ENCODE data around the gene CMC2.

The CMC2 gene

DNA sequence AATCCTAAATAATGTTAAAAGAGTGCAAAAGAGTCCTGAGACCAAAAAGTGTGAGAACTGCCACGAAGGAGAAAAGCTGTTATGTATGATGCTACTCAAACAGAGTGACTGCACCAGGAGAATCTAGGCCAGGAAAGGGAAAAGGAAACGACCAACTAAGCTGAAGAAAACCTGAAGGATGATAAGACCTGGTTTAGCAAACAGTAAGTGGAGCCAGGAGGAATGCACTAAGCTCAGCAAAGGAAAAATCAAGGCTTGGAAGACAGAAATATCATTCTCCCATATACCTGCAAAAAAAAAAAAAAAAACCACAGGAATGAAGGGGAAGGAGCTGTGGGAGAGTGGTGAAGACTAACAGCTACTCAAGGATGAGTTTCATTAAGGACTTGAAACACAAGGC lies 21.1 kb downstream of the CMC2 start:
- no peak for DNase-seq
- in situ Hi-C loops (cut with HindIII; ENCODE audit: low pct_ligation_motif_present, low pct_unique_long_range_greater_than_20kb, low sequenced_read_pairs) = no loop called here

DNA sequence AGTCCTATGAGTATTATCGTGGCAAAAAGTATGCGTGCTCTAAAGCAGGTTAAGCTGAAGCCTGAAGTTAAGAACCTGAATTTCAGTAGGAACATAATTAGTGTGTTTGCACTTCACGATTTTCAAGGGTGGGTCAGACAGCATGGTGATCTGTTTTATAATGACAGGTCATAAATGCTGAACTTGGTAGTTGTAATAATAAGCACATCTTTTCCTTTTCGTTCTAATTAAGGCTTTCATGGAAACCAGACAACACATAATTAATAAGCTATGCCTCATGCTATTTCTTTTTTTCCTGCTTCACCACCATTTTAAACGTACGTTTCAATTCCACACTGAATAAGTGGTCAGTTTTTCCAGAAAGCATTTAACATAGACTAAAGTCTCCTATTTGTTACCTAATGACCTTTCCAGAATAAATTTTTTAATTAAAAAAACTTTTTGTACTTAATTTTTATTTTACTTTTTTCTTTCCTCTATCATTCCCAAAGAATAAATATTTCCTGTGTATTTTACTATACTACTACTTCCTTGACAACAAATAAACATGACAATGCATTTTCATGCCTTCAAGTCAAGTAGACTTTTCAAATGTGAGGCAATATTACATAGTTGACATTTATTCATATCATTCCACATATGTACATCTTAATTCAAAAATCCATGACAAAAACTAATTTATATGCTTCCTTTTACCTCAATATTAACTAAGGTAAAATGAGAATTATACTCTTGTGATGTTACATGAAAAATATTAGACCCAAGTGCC lies 22.4 kb downstream of the CMC2 start:
- DNase-seq = no peak
- in situ Hi-C loops (cut with HindIII; ENCODE audit: low pct_ligation_motif_present, low pct_unique_long_range_greater_than_20kb, low sequenced_read_pairs) = no loop called here

DNA sequence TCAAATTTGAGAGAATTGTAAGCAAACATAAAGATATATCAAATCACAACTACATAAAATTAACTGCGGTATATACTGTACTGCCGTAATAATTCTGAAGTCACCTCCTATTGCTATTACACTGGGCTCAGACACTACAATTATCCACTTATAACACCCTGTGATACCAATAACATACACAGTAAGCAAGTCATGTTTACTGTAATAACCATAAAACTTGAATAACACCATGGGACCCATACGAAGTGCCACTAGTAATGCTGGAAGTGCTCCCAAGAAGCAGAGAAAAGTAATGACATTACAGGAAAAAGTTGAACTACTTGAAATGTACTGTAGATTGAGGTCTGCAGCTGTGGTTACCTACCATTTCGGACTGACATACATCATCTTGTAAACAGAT lies 24.0 kb downstream of the CMC2 start:
- in situ Hi-C loops (cut with HindIII; ENCODE audit: low pct_ligation_motif_present, low pct_unique_long_range_greater_than_20kb, low sequenced_read_pairs) = no loop called here

DNA sequence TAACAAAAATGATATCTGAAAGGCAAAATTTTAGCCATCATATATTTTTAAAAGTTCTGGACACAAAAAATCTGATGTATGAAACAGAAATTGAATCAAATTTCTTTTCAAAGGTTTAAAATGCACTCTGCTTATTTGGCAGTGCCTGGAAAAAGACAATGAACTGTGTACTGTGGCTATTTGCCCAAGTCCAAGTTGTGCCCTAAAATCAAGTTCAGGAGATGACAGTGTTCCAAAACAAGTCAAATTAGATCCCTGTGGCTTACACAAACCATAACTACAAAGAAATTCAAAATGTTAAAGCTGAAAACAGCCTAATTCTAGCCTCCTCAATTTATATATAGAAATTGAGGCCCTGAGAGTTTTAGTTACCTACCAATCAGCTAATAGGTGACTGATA lies 25.6 kb downstream of the CMC2 start:
- DNase-seq = no peak
- in situ Hi-C loops (cut with HindIII; ENCODE audit: low pct_ligation_motif_present, low pct_unique_long_range_greater_than_20kb, low sequenced_read_pairs) = no loop called here

More for the DNA sequence above, 24.0 kb downstream of the CMC2 start:
- DNase-seq = no peak

DNA sequence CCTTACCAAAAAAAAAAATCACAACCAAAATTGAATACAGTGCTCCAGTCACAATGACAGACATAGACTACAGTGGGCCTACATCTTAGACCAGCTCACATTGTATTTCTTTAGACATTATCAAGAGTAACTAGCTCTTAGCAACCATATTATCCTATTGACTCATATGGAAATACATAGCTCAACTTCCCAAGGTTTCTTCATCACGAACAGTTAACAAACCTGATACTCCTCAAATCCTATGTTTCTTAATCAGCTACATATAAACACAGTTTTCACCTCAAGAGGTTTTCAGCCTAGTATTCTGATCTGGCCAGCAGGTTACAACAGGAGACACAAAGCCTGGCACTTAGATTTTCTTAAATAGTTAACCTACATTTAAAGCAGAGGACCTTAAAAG lies 29.7 kb downstream of the CMC2 start:
- in situ Hi-C loops (cut with HindIII; ENCODE audit: low pct_ligation_motif_present, low pct_unique_long_range_greater_than_20kb, low sequenced_read_pairs) = no loop called here
- no peak for DNase-seq

DNA sequence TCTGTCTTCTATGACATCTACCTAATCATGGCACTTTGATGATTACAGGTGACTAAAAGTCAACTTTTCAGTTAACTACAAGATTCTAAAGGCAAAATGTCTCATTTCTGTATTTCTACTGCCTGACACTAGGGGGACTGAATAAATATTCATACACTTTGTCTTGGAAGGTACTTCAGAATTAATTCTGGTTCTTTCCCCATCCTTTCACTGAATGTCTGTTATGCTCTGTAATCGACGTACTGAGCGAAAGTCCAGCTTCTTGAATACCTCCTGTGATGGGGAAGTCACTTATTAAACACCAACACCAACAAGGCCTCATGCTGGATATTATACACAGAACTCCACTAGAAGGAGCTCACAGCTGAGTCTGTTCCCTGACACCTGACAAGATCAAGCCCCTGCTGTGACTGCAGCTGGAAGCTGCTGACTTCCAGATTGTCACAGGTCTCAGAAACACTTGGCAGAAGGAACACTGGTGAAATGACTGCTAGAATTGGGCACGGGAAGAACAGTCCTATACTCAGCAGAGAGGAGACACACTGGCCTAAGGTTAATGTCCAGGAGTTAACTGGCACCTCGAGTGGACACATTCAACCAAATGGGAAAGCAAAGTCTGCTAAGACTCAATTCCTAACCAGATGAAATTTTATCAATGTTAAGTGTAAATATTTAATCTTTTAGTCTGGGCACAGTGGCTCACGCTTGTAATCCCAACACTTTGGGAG lies 31.9 kb downstream of the CMC2 start:
- in situ Hi-C loops (cut with HindIII; ENCODE audit: low pct_ligation_motif_present, low pct_unique_long_range_greater_than_20kb, low sequenced_read_pairs) = no loop called here

DNA sequence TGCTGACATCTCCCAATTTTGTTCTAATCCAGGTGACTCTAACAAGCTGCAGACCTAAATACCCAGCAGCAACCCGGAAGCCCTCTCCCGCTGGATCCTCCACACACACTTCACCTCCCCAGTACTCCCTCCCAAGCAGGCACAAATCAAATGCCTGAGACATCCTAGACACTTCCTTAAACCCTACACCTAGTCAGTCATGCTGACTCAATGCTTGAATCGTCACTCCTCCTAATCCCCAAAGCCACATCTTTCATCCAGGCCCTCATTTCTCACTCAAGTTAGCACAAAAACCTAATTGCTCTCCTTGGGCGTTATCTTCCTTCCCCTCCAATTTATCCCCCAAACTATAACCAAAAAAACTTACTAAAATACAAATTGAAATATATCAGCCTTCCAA lies 32.7 kb downstream of the CMC2 start:
- no peak for DNase-seq
- in situ Hi-C loops (cut with HindIII; ENCODE audit: low pct_ligation_motif_present, low pct_unique_long_range_greater_than_20kb, low sequenced_read_pairs) = no loop called here

More for the DNA sequence above, 31.9 kb downstream of the CMC2 start:
- no peak for DNase-seq

DNA sequence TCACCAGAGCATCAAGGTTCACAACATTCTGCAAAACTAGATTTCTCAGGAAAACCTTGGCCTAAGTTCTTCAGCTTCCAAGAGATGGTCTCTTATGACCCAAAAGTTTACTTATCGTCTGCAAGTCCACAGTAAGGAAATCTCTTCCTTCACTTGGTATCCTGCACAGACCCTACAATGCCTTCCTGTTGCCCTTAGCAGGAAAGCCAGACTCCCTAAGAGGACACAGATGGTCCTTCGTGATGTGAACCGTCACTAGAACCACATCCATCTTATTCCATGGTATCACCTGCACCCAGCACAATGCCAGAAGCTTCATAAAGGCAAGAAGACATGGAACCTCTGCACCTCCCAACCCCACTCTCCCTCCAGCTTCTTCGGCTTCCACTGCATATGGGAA lies 34.1 kb downstream of the CMC2 start:
- no peak for DNase-seq
- in situ Hi-C loops (cut with HindIII; ENCODE audit: low pct_ligation_motif_present, low pct_unique_long_range_greater_than_20kb, low sequenced_read_pairs) = no loop called here

DNA sequence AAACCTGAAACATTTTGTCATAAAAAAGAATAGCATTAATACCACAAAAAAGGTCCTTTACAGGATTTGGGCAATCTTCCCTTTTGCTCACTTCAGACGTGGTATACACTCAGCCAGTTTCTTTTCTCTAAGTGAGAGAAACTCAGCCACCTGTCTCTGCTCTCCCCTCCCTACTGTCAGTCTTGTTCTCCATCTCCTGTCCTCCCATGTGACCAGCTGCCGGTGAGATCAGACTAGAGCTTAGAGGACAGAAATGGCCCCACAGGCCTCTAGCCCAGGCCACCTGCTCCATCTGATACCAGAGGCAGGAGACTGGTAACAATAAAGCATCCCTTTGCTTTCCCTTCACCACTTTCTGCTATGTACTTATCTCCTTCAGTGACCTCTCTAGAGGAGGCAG lies 34.9 kb downstream of the CMC2 start:
- no peak for DNase-seq
- in situ Hi-C loops (cut with HindIII; ENCODE audit: low pct_ligation_motif_present, low pct_unique_long_range_greater_than_20kb, low sequenced_read_pairs) = no loop called here

DNA sequence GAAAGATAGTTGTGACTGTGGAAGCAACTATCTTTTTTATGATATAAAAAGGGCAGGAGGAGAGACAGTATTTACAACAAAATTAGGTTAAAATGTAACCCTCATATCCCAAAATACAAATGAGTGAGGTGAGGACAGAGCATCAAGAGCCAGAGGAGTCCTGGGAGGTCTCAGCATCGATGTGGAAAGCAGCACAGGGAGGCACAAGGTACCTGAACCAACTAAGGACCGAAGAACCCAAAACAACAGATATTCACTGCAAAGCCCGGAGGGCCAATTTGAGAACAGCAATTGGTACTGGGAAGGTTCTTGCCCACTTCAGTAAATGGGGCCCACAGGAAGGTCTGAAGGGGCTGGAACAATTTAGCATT lies 37.6 kb downstream of the CMC2 start:
- in situ Hi-C loops (cut with HindIII; ENCODE audit: low pct_ligation_motif_present, low pct_unique_long_range_greater_than_20kb, low sequenced_read_pairs) = no loop called here
- no peak for DNase-seq

DNA sequence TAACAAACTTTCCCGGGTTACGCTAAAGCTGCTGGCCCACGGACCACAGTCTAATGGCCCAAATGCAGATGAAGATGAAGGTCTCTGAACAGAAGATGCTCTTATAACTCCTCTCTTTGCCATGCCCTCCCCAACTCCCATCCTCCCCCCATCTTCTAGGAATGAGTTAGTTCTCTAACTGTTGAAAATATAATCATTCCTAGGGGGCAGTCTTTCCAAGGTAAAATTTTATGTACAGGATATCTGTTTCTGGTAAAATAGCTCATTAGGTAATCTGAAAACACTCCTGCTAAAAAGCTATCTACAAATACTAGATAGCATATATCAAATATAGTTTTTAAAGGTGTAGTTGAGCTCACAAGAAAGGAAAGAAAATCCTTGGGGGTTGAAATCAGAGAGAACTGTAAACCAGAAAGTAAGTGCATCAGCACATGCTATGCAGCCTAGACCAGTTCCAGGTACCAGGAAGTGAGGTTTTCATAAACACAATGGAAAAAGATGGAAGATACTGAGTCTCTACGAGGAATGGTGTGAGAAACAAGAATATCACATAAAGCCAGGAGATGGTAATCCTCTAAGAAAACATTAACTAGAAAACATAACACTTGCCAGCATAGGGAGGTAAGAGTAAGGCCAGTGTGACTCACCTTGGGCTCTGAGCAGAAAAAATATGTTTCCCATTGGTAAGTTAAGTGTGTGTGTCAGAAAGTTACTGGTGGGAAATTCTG lies 38.1 kb downstream of the CMC2 start:
- DNase-seq = peak; percentile 95
- in situ Hi-C loops (cut with HindIII; ENCODE audit: low pct_ligation_motif_present, low pct_unique_long_range_greater_than_20kb, low sequenced_read_pairs) = no loop called here

DNA sequence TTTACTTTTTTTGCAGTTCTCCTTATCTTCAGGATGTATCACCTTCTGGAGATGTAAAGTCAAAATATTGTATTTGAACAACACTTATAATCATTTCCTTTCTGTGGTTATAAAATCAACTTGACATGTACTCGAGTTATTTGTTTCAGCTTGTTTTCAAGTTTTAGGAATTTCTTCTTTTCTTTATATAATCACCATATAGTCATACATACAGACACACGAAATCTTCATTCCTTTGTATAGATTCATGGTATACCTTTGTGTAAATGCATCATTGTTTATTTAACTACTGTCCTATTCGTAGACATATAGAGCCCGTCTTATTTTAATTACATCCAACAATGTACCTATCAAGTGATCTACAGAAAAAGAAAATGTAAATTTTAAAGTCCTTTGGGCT lies 40.1 kb downstream of the CMC2 start:
- in situ Hi-C loops (cut with HindIII; ENCODE audit: low pct_ligation_motif_present, low pct_unique_long_range_greater_than_20kb, low sequenced_read_pairs) = no loop called here

DNA sequence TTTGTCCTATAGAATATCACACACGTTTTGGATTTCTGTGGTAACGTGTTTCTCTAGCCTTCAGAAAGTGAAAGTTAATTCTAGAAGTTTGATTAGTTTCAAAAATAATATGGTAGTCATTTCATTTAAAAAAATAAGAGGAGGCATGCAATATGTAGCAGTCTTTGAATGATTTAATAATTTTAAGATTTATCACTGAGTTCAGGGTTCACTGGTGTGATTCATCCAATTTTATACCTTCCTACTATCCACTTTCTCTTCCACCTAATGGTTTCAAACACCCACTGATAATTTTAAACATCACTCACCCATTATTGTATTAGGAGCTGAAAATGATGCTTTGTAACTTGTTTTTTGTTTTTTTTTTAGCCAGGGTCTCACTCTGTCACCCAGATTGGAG lies 42.3 kb downstream of the CMC2 start:
- DNase-seq = no peak
- in situ Hi-C loops (cut with HindIII; ENCODE audit: low pct_ligation_motif_present, low pct_unique_long_range_greater_than_20kb, low sequenced_read_pairs) = no loop called here

More for the DNA sequence above, 40.1 kb downstream of the CMC2 start:
- no peak for DNase-seq

DNA sequence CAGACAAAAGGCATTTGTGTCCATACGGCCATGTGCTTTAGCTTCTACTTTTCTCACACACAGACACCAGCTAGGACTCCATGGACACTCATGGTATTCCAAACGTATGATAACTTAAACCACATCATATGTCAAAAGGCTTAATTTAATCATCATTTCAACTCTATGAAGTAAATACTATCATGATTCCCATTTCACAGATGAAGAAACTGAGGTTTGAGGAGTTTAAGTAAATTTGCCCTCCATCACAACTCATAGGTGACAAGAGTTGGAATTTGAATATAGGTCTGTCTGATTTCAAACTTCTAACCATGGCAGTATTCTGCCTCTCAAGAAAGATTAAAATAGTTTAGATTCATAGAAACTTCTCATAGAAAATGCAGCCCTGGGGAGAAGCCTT lies 43.8 kb downstream of the CMC2 start:
- no peak for DNase-seq
- in situ Hi-C loops (cut with HindIII; ENCODE audit: low pct_ligation_motif_present, low pct_unique_long_range_greater_than_20kb, low sequenced_read_pairs) = no loop called here

DNA sequence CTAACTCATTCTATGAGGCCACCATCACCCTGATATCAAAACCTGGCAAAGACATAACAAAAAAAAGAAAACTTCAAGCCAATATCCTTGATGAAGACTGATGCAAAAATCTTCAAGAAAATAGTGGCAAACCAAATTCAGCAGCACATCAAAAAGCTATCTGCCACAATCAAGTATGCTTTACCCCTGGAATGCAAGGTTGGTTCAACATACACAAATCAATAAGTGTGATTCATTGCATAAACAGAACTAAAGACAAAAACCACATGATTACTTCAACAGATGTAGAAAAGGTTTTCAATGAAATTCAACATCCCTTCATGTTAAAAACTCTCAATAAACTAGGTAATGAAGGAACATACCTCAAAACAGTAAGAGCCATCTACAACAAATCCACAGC lies 48.4 kb downstream of the CMC2 start:
- in situ Hi-C loops (cut with HindIII; ENCODE audit: low pct_ligation_motif_present, low pct_unique_long_range_greater_than_20kb, low sequenced_read_pairs) = no loop called here
- no peak for DNase-seq

DNA sequence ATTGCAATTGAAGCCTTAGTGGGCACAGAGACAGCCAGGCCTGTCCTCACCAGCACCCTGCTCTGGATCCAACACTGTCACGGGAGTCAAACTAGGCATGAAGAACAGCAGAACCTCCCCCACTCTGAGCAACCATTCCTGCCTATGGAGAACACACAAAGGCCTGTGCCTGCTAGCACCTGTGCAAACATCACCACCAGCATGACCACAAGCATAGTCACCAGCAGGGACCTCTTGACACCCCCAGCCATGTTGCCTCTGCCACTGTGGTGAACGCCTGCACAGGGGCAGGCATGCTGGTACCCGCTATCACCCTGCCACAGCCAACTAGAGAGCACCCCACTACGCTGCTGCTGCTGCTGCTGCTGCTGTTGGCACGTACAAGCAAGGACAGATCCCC lies 51.7 kb downstream of the CMC2 start:
- in situ Hi-C loops (cut with HindIII; ENCODE audit: low pct_ligation_motif_present, low pct_unique_long_range_greater_than_20kb, low sequenced_read_pairs) = no loop called here
- DNase-seq = no peak

DNA sequence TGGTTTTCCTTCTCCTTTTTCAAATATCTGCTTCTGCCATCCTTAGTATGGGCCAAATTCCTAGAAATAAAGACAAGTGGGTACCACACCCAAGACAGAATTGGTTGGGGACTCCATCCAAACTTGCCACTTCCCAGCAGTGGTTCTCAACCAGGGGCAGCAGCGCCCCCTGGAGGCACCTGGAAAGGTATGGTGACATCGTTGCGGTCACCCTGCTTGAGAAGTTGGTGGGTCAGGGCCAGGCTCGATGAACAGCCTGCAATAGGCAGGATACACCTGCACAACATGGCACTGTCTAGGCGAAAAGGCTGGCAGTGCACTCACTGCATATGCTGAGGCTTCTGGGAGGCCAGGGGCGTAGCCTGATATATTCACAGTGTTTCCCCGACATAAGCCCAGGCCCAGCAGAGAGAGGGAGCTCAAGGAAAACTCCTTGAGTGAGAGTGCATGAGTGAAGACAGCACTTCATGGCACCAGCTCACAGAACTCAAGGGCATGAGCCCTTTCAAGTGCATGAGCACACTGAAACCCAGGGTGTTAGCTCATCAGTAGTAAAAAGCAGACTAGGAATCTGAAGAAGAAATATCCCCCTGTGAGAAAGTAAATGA lies 57.7 kb downstream of the CMC2 start:
- peak; percentile 67 for DNase-seq
- in situ Hi-C loops (cut with HindIII; ENCODE audit: low pct_ligation_motif_present, low pct_unique_long_range_greater_than_20kb, low sequenced_read_pairs) = no loop called here

DNA sequence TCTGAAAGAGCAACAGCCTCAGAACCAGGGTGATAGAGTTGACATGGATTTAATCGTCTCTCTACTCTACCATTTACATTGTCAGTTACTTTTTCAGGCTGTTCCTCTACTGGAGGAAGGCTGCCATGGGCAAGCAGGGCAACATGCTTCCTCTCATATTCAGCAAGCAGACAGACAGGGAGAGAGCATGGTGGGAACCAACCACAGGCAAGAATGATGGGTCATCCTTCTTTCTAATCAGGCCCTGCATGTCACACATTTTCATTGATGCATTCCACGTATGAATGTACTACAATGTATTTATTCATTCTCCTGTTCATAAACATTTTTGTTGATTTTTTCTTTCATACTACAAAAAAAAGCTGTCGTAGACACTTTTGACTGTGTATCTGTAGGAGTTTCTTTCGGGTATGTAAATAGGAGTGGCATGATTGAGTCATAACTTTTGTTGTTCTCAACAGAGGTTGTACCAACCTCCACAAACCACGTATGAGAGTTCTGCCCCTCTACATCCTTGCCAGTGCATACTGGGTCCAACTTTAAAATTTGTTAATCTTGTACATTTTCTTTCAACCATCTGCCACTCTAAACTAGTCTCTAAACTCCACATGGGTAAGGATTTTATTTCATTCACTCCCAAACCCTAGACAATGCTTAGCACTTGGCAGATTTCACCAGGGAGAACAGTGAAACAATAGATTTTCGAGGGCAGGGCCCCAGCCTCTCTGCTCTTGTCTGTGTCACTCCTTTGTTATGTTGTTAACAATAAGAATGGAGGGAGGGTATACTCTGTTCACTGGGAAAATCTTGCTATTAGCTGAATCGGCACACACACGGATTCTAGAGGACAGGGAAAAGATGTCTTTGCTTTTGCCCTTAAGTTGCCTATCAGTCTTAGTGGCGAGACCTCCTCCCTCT lies 58.7 kb downstream of the CMC2 start:
- no peak for DNase-seq

More for the DNA sequence above, 58.7 kb downstream of the CMC2 start:
- in situ Hi-C loops (cut with HindIII; ENCODE audit: low pct_ligation_motif_present, low pct_unique_long_range_greater_than_20kb, low sequenced_read_pairs) = no loop called here
